Measurements from ENCODE around the gene EFHB. TPM values are rescaled to one million over a fixed set of nuclear protein-coding genes. Genes with fewer than 3 reads are reported as not detected.
"Not testable (repeated sequence)": the region's sequence is repeated elsewhere in the genome, so short reads cannot be mapped to it uniquely, and the experiment has no call there.

The EFHB gene
- total and polyA plus RNA-seq, 11 donors: 0.14 to 1.6 (median 0.85) TPM; not detected in 6

DNA sequence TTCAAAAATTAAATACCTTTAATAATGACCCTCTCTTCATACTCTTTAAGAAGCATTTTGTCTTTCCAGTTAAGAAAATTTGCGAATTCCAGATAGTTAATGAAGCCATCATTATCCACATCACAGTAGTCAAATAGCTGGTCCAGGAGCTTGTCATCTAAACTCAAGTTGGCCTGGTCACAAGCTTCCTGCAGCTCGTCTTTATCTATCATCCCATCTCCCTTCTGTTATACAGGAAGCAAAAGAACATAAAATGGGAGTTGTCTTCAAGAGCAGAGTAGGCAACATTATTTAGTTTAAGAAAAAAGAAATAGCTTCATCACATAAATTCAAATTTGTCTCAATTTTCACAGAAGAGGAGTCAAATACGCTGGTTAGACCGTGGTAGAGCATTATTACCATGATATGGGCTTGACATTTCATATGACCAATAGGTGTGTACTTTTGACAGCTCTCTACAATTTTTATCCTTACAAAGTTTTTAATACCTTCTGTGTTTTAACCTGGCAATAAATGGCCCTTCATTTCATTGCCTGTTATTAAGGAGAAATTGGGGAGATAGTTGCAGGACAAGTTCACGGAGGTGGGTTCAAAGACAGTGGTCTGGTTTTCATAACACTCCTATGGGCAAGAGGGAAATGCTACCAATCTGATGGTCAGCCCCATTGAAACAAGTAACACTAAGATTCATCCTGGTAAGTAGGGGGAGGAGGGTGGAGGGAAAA, 45.4 kb downstream of the EFHB start:
- no peaks in the 10 kb centered on the region for H3K36me3 ChIP-seq
- no peak for DNase-seq
- peak overlapping the region in 3 of 12 donors; percentile 13 to 36 (median 25) for H3K4me3 ChIP-seq
- no peaks in the 10 kb centered on the region for H3K9me3 ChIP-seq
- peak overlapping the region in 8 of 12 donors; percentile 4 to 64 (median 21) for H3K27ac ChIP-seq
- intact Hi-C loops (cut with DNase I): loop anchor here in 6 of 10 donors (5.0 to 10.0 kb wide), 5 partner anchors 59 to 296 kb away; partner anchors contain the start of genes KAT2B (in 4 of the 6), RAB5A (in 4 of the 6) and SGO1 (in 2 of the 6)
- peaks cover 0 to 18% (median 8%) of the 10 kb centered on the region in 12 donors for H3K4me1 ChIP-seq
- H3K27me3 ChIP-seq: no peaks in the 10 kb centered on the region
- ATAC-seq: no peak
- WGBS, 4 donors: 55 to 66% (median 62%) methylated on average over 5 of the region's 5 CpGs
- no peak for TF ChIP-seq POLR2A (IDR thresholded peaks at IDR 0.05)
- TF ChIP-seq, protein P1, sequence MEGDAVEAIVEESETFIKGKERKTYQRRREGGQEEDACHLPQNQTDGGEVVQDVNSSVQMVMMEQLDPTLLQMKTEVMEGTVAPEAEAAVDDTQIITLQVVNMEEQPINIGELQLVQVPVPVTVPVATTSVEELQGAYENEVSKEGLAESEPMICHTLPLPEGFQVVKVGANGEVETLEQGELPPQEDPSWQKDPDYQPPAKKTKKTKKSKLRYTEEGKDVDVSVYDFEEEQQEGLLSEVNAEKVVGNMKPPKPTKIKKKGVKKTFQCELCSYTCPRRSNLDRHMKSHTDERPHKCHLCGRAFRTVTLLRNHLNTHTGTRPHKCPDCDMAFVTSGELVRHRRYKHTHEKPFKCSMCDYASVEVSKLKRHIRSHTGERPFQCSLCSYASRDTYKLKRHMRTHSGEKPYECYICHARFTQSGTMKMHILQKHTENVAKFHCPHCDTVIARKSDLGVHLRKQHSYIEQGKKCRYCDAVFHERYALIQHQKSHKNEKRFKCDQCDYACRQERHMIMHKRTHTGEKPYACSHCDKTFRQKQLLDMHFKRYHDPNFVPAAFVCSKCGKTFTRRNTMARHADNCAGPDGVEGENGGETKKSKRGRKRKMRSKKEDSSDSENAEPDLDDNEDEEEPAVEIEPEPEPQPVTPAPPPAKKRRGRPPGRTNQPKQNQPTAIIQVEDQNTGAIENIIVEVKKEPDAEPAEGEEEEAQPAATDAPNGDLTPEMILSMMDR (IDR thresholded peaks at IDR 0.05): no peak

DNA sequence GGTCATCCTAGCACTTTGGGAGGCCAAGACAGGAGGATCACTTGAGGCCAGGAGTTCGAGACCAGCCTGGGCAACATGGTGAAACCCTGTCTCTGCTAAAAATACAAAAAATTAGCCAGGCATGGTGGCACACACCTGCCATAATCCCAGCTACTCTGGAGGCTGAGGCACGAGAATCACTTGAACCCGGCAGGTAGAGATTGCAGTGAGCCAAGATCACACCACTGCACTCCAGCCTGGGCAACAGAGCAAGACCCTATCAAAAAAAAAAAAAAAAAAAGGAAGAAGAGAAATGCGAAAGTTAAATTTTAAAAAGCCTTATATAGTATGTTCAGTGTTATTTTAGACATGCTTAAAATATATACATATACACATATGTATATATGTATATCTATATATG, 46.9 kb downstream of the EFHB start:
- H3K9me3 ChIP-seq, DNase-seq, H3K27ac ChIP-seq, ATAC-seq, H3K4me3 ChIP-seq, H3K27me3 ChIP-seq, H3K36me3 ChIP-seq: not testable (repeated sequence)
- H3K4me1 ChIP-seq: peaks cover 0 to 18% (median 8%) of the 10 kb centered on the region in 12 donors
- 91 to 98% (median 95%) methylated on average over 4 of the region's 4 CpGs for WGBS, 4 donors
- intact Hi-C loops (cut with DNase I): loop anchor here in 6 of 10 donors (5.0 to 10.0 kb wide), 5 partner anchors 60 to 298 kb away; partner anchors contain the start of genes KAT2B (in 4 of the 6), RAB5A (in 4 of the 6) and SGO1 (in 2 of the 6)

DNA sequence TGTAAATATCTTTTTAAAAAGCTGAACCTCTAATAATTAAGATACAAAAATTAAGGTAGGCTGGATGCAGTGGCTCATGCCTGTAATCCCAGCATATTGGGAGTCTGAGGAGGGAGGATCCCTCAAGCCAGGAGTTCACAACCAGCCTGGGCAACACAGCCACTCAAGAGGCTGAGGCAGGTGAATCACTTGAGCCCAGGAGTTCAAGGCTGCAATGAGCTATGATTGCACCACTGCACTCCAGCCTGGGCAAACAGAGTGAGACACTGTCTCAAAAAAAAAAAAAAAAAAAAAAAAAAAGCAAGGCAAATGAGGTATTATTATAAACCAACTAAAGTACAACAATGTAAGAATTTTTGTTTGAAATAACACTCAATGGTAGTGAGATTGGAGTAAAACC, 47.6 kb downstream of the EFHB start:
- intact Hi-C loops (cut with DNase I): loop anchor here in 6 of 10 donors (5.0 to 10.0 kb wide), 5 partner anchors 61 to 298 kb away; partner anchors contain the start of genes KAT2B (in 4 of the 6), RAB5A (in 4 of the 6) and SGO1 (in 2 of the 6)
- TF ChIP-seq, protein P1 (IDR thresholded peaks at IDR 0.05): no peak
- no peak for TF ChIP-seq POLR2A (IDR thresholded peaks at IDR 0.05)
- H3K4me1 ChIP-seq: peaks cover 0 to 18% (median 8%) of the 10 kb centered on the region in 12 donors

DNA sequence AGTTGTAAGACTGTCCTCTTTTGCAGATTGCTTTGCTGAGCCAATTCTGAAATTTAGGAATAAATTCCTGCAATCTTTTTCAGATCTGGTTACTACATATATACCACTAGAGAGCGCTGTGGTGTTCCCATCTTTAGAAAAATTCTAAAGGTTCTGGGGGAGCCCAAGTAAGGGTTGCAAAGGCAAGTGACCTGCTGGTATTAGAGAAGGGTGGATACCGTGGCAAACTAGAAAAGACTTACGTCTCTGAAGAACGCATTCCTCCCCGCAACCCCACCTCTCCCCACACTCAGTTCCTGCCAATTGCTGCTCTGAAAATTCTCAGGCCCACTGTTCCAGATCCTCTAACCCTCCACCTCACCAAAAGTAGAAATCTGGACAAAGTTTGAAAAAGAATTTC, 48.5 kb downstream of the EFHB start:
- DNase-seq (no peak), ATAC-seq (peak in 1 of 4 donors; percentile 29)
- peaks cover 0 to 18% (median 8%) of the 10 kb centered on the region in 12 donors for H3K4me1 ChIP-seq
- H3K27me3 ChIP-seq: no peaks in the 10 kb centered on the region
- H3K9me3 ChIP-seq: no peaks in the 10 kb centered on the region
- TF ChIP-seq POLR2A (IDR thresholded peaks at IDR 0.05): no peak
- TF ChIP-seq, protein P1 (IDR thresholded peaks at IDR 0.05): peak; percentile 36 to 68 (median 48)
- intact Hi-C loops (cut with DNase I): loop anchor here in 6 of 10 donors (5.0 to 10.0 kb wide), 5 partner anchors 62 to 299 kb away; partner anchors contain the start of genes KAT2B (in 4 of the 6), RAB5A (in 4 of the 6) and SGO1 (in 2 of the 6)
- H3K36me3 ChIP-seq: no peaks in the 10 kb centered on the region
- H3K4me3 ChIP-seq: no peak overlapping the region
- no peak overlapping the region for H3K27ac ChIP-seq
- 32 to 51% (median 39%) methylated on average over 5 of the region's 5 CpGs for WGBS, 4 donors

More for the DNA sequence above, 47.6 kb downstream of the EFHB start:
- H3K27ac ChIP-seq: no peak overlapping the region
- ATAC-seq (no peak), DNase-seq (no peak)
- no peak overlapping the region for H3K4me3 ChIP-seq
- no peaks in the 10 kb centered on the region for H3K9me3 ChIP-seq
- no peaks in the 10 kb centered on the region for H3K36me3 ChIP-seq
- no peaks in the 10 kb centered on the region for H3K27me3 ChIP-seq

Data from heart left ventricle (tissue), 16 donors.